K562 (cell line): ENCODE measurements around the gene CEP44. TPM values are rescaled to one million over a fixed set of nuclear protein-coding genes. Genes with fewer than 3 reads are reported as not detected.

Experiments
- ATAC-seq: fragments of 200-7000 bp; cut with Tn5 transposase; 3 replicates; pipeline ENCODE4 v1.9.1; 2020; ENCODE audit warnings: moderate library complexity
- BruUV-seq: library from RNA; stranded (reverse); fragments of 400-500 nt; replicated peaks from 2 replicates; lab custom pipeline; 2021; lab: Mats Ljungman, UMichigan
- CTCF ChIA-PET: fragments of 300-600 bp; formaldehyde crosslinking; extraction: SDS; loops from one replicate; lab custom pipeline; 2021; ENCODE audit warnings: low intra/inter-chr PET ratio; lab: Yijun Ruan, JAX
- POLR2A ChIA-PET: fragments of 300-600, 350-650 bp; sonication (Branson Sonifier 250); formaldehyde crosslinking; extraction: SDS; loops from one replicate; lab custom pipeline; 2021; ENCODE audit warnings: antibody characterized with exemption, inconsistent platforms; lab: Yijun Ruan, JAX
- DNase-seq, 4 experiments: peaks; one replicate each; pipeline versions ENCODE4 v3.0.0 to v3.0.0-alpha.2; 2011 to 2018; ENCODE audit warnings: low spot score in 3 of 4, mixed read lengths in 3 of 4; ENCODE audit errors: extremely low read depth in 1 of 4
- FAIRE-seq: peaks from 2 replicates; lab custom pipeline; 2011; peaks lifted over from hg19 to GRCh38; lab: Jason Lieb, UNC
- H2AFZ ChIP-seq: 2 replicates; pipeline ENCODE4 v1.6.0; 2011; ENCODE audit warnings: low read depth, low read length, control low read depth, inconsistent platforms
- H3K27ac ChIP-seq: fragments of 200-600 bp; 3 replicates; pipeline ENCODE4 v1.8.0; 2011; ENCODE audit warnings: low read depth, mild to moderate bottlenecking, control low read depth, inconsistent platforms, low read length, moderate library complexity, mixed read lengths; ENCODE audit errors: extremely low read depth
- H3K27me3 ChIP-seq, 2 experiments: fragments of 300-600 bp in 1 of 2; 2 replicates in 1 of 2; 3 replicates in 1 of 2; pipeline versions ENCODE4 v1.6.0 to v1.8.0; 2011; ENCODE audit warnings: inconsistent platforms in 2 of 2, low read length in 2 of 2, mild to moderate bottlenecking in 1 of 2, mixed read lengths in 1 of 2, moderate library complexity in 1 of 2; ENCODE audit not compliant: control insufficient read depth in 2 of 2, insufficient read depth in 2 of 2
- H3K36me3 ChIP-seq: fragments of 300-600 bp; 3 replicates; pipeline ENCODE4 v1.8.0; 2011; ENCODE audit warnings: mild to moderate bottlenecking, low read length, inconsistent platforms; ENCODE audit not compliant: control insufficient read depth, insufficient read depth
- H3K4me1 ChIP-seq, 2 experiments: fragments of 200-600 bp in 1 of 2; replicated peaks in 1 of 2; 2 replicates in 1 of 2; 3 replicates in 1 of 2; pipeline versions ENCODE4 v1.5.1 to v1.8.0; 2011; ENCODE audit warnings: inconsistent platforms in 2 of 2, low read length in 2 of 2, mild to moderate bottlenecking in 1 of 2, mixed read lengths in 1 of 2, moderate library complexity in 1 of 2; ENCODE audit not compliant: control insufficient read depth in 2 of 2, insufficient read depth in 2 of 2
- H3K4me2 ChIP-seq: 2 replicates; pipeline ENCODE4 v1.6.1; 2011; ENCODE audit warnings: low read length, control low read depth, inconsistent platforms, mixed read lengths; ENCODE audit not compliant: insufficient read depth
- H3K4me3 ChIP-seq: fragments of 200-600 bp; sonication (generic), shearing (Covaris generic); 2 replicates; pipeline ENCODE4 v1.5.1; 2016; ENCODE audit warnings: control low read depth, inconsistent platforms
- H3K79me2 ChIP-seq: fragments of 200-600 bp; 3 replicates; pipeline ENCODE4 v1.8.0; 2011; ENCODE audit warnings: low read length, inconsistent platforms; ENCODE audit not compliant: control insufficient read depth, insufficient read depth
- H3K9ac ChIP-seq, 2 experiments: 2 replicates each; pipeline versions ENCODE4 v1.6.0 to v1.6.1; 2011; ENCODE audit warnings: low read depth in 2 of 2, low read length in 2 of 2, control low read depth in 1 of 2, inconsistent platforms in 1 of 2, mild to moderate bottlenecking in 1 of 2, mixed read lengths in 1 of 2; ENCODE audit not compliant: insufficient read depth in 1 of 2
- H3K9me1 ChIP-seq: one replicate; pipeline ENCODE4 v1.6.0; 2011; ENCODE audit warnings: inconsistent platforms, mild to moderate bottlenecking, low read length, moderate library complexity; ENCODE audit not compliant: control insufficient read depth, insufficient read depth
- H3K9me3 ChIP-seq: replicated peaks from 2 replicates; pipeline ENCODE4 v1.5.1; 2011; ENCODE audit warnings: low read depth, low read length, inconsistent platforms; ENCODE audit not compliant: control insufficient read depth, insufficient read depth
- H4K20me1 ChIP-seq: replicated peaks from 2 replicates; pipeline ENCODE4 v1.6.1; 2011; ENCODE audit warnings: low read length, inconsistent platforms, mixed read lengths; ENCODE audit not compliant: control insufficient read depth, insufficient read depth
- ARID3B ChIP-seq: fragments of 250-450 bp; sonication (Bioruptor Pico); IDR thresholded peaks from 2 replicates; pipeline ENCODE4 v1.4.0; 2020; ENCODE audit warnings: borderline replicate concordance
- CBX2 ChIP-seq: fragments of 200-600 bp; sonication (generic); IDR thresholded peaks from one replicate; pipeline ENCODE4 v1.6.1; 2012; ENCODE audit warnings: mild to moderate bottlenecking, low read length, inconsistent platforms; ENCODE audit not compliant: insufficient read depth, poor library complexity, severe bottlenecking
- CBX3 ChIP-seq, 2 experiments: IDR thresholded peaks; 1 replicate in 1 of 2; 2 replicates in 1 of 2; pipeline ENCODE4 v1.6.1; 2012; ENCODE audit warnings: inconsistent platforms in 2 of 2, low read length in 2 of 2, borderline replicate concordance in 1 of 2, control low read depth in 1 of 2
- DPF2 ChIP-seq: fragments of 450-650 bp; IDR thresholded peaks from 2 replicates; pipeline ENCODE4 v1.6.1; 2016
- ELF4 ChIP-seq: fragments of 450-650 bp; formaldehyde crosslinking; IDR thresholded peaks from 2 replicates; pipeline ENCODE4 v1.4.0; 2022; ENCODE audit warnings: missing genetic modification characterization
- EWSR1 ChIP-seq: fragments of 450-650 bp; IDR thresholded peaks from 2 replicates; pipeline ENCODE4 v1.6.1; 2018; ENCODE audit warnings: borderline replicate concordance, mild to moderate bottlenecking, low read depth, moderate library complexity; ENCODE audit not compliant: partially characterized antibody
- FOXK1 ChIP-seq: sonication (generic); formaldehyde crosslinking; IDR thresholded peaks from 2 replicates; pipeline ENCODE4 v1.8.0; 2022; ENCODE audit warnings: missing genetic modification reagents, mild to moderate bottlenecking, borderline replicate concordance
- GTF2A2 ChIP-seq: IDR thresholded peaks from 2 replicates; pipeline ENCODE4 v1.6.1; 2016; ENCODE audit warnings: mild to moderate bottlenecking, missing genetic modification characterization, missing compliant biosample characterization
- HEY1 ChIP-seq: fragments of 250-450 bp; sonication (Bioruptor Pico); IDR thresholded peaks from 2 replicates; pipeline ENCODE4 v1.5.0; 2020; ENCODE audit warnings: mild to moderate bottlenecking, moderate library complexity, borderline replicate concordance
- HNRNPLL ChIP-seq: fragments of 200-400 bp; formaldehyde crosslinking; IDR thresholded peaks from 2 replicates; pipeline ENCODE4 v1.6.1; 2017; ENCODE audit warnings: low read length, low read depth, mild to moderate bottlenecking; ENCODE audit not compliant: poor library complexity, severe bottlenecking
- KAT2B ChIP-seq: IDR thresholded peaks from one replicate; pipeline ENCODE4 v1.6.1; 2012; ENCODE audit warnings: low read depth, mild to moderate bottlenecking, control low read depth, inconsistent platforms, low read length, moderate library complexity
- KLF13 ChIP-seq: fragments of 450-650 bp; IDR thresholded peaks from 2 replicates; pipeline ENCODE4 v1.6.1; 2016; ENCODE audit warnings: missing genetic modification characterization, low read depth, mild to moderate bottlenecking, missing compliant biosample characterization, moderate library complexity, borderline replicate concordance
- NKRF ChIP-seq: fragments of 450-650 bp; IDR thresholded peaks from 2 replicates; pipeline ENCODE4 v1.6.1; 2016; ENCODE audit warnings: borderline replicate concordance
- POU5F1 ChIP-seq: fragments of 150-350 bp; IDR thresholded peaks from 2 replicates; pipeline ENCODE4 v1.6.1; 2014; ENCODE audit warnings: borderline replicate concordance, low read length, low read depth, mild to moderate bottlenecking; ENCODE audit not compliant: partially characterized antibody
- SMARCC2 ChIP-seq: fragments of 450-650 bp; IDR thresholded peaks from 2 replicates; pipeline ENCODE4 v1.6.1; 2017; ENCODE audit warnings: antibody characterized with exemption, moderate library complexity, mild to moderate bottlenecking, low read depth
- SP1 ChIP-seq: sonication (generic); formaldehyde crosslinking; IDR thresholded peaks from 2 replicates; pipeline ENCODE4 v1.8.1; 2022; ENCODE audit warnings: mild to moderate bottlenecking, missing genetic modification reagents
- ZFX ChIP-seq: sonication (generic); formaldehyde crosslinking; IDR thresholded peaks from 2 replicates; pipeline ENCODE4 v1.8.0; 2022; ENCODE audit warnings: mild to moderate bottlenecking, missing genetic modification reagents, moderate library complexity
- ZNF134 ChIP-seq: fragments of 250-450 bp; sonication (Bioruptor Pico); conservative IDR thresholded peaks from 2 replicates; pipeline ENCODE4 v1.4.0; 2020
- ZNF282 ChIP-seq: sonication (generic); formaldehyde crosslinking; IDR thresholded peaks from 2 replicates; pipeline ENCODE4 v1.8.1; 2023; ENCODE audit warnings: missing genetic modification reagents
- ZNF668 ChIP-seq: fragments of 250-450 bp; sonication (Bioruptor Pico); IDR thresholded peaks from 2 replicates; pipeline ENCODE4 v1.8.0; 2022; ENCODE audit warnings: mild to moderate bottlenecking, inconsistent platforms
- WGBS: fragments of 100-300 bp; shearing (Covaris generic); methylation state at CpG from one replicate; pipeline ENCODE4 v1.1.6; 2016; ENCODE audit warnings: low coverage, mixed read lengths; ENCODE audit not compliant: insufficient coverage; ENCODE audit errors: missing lambda C conversion rate; 5-methylcytosine and 5-hydroxymethylcytosine counted together
- in situ Hi-C: fragments of 300-500 bp; cut with MboI; formaldehyde crosslinking; loops from 4 replicates; pipeline ENCODE4 v1.15.0; 2018; ENCODE audit warnings: inconsistent platforms, mixed read lengths
- intact Hi-C: fragments of 100-400 bp; cut with micrococcal nuclease; formaldehyde crosslinking; loops from 2 replicates; pipeline ENCODE4 v1.14.2; 2022
- polyA plus RNA-seq, 8 experiments: library from polyadenylated mRNA; depleted of rRNA in 4 of 8; stranded (reverse) in 5 of 8; unstranded in 3 of 8; fragments of >200 nt; fragmentation: Nextera tagmentation in 2 of 8; fragmentation: Illumina TruSeq in 1 of 8; extraction: Ambion mirVana in 2 of 8; extraction: Trizol in 1 of 8; gene quantifications; 2 replicates each; pipeline versions ENCODE4 v1.2.1 to v1.2.3, GENCODE V29; 2011 to 2014; ENCODE audit warnings: inconsistent platforms in 1 of 8, missing spikeins in 1 of 8
- total RNA-seq, 7 experiments: library from RNA; depleted of rRNA in 6 of 7; stranded (reverse); fragments of >200 nt in 6 of 7; fragmentation: Illumina TruSeq in 2 of 7; extraction: Trizol in 2 of 7; gene quantifications; 2 replicates each; pipeline versions ENCODE4 v1.2.1 to v1.2.3, GENCODE V29; 2011 to 2021; ENCODE audit warnings: low replicate concordance in 1 of 7

Gene CEP44
- total and polyA plus RNA-seq, 9 of the 15 experiments (the other 6 are each of a cell fraction or from before 2014, with no cell fraction given): 19.6 to 45.0 (median 24.4) TPM

- no peak for TF ChIP-seq SP1 (CRISPR knock-in tag)
- TF ChIP-seq ARID3B (CRISPR knock-in tag): no peak
- TF ChIP-seq DPF2: no peak
- TF ChIP-seq SMARCC2: no peak
- no peak for TF ChIP-seq HEY1
- no peak for TF ChIP-seq CBX3 (IDR thresholded peaks at IDR 0.05; ENCODE audit: borderline replicate concordance in 1 of 2, low read length in 2 of 2)
- no peak for TF ChIP-seq HNRNPLL
Measured at GRCh38 chr4:174305961-174306360, 22.2 kb downstream of the CEP44 start (continued).

- intact Hi-C loops (no loop called here), in situ Hi-C loops (no loop called here)
- Histone ChIP-seq H3K9ac (no peak overlapping the region), H3K4me3 (no peak overlapping the region), H3K9me3 (no peaks in the 10 kb centered on the region), H3K27me3 (no peaks in the 10 kb centered on the region), H2AFZ (no peak overlapping the region), H3K9me1 (no peaks in the 10 kb centered on the region), H3K27ac (no peak overlapping the region), H3K36me3 (peaks cover 72% of the 10 kb centered on the region), H3K4me2 (no peak overlapping the region), H3K79me2 (no peaks in the 10 kb centered on the region), H4K20me1 (no peaks in the 10 kb centered on the region), H3K4me1 (no peaks in the 10 kb centered on the region)
- no peak for FAIRE-seq
- CTCF ChIA-PET: no interaction called here
- no TSS peak for BruUV-seq
- no peak for DNase-seq
- POLR2A ChIA-PET: no interaction called here
- no peak for ATAC-seq
- 87% methylated on average over 4 of the region's 4 CpGs for WGBS
- no peak for TF ChIP-seq ZNF134 (CRISPR knock-in tag)
- TF ChIP-seq KLF13 (tag): no peak
- TF ChIP-seq ZNF668 (CRISPR knock-in tag): no peak
- TF ChIP-seq ZNF282 (CRISPR knock-in tag): no peak
- no peak for TF ChIP-seq KAT2B
- no peak for TF ChIP-seq EWSR1
- no peak for TF ChIP-seq CBX2
- TF ChIP-seq ELF4 (CRISPR knock-in tag): no peak
- TF ChIP-seq FOXK1 (CRISPR knock-in tag): no peak
- TF ChIP-seq GTF2A2: no peak
- TF ChIP-seq POU5F1: no peak
- TF ChIP-seq ZFX (CRISPR knock-in tag): no peak
- TF ChIP-seq NKRF: no peak
Measured at GRCh38 chr4:174307694-174308093, 24.0 kb downstream of the CEP44 start.
